GM21528 (cell line): ENCODE data around the gene THSD4.

Experiments used
- ATAC-seq: cut with Tn5 transposase; IDR thresholded peaks from one replicate; pipeline ENCODE4 v1.9.1; 2021; ENCODE audit warnings: mild to moderate bottlenecking, moderate library complexity; ENCODE audit not compliant: unreplicated experiment, low FRiP score

Gene THSD4

GRCh38 chr15:71278989-71279756 is 163.9 kb downstream of the THSD4 start:
- ATAC-seq = no peak

- ATAC-seq = no peak
Measured at GRCh38 chr15:71279757-71280141, 164.5 kb downstream of the THSD4 start.

GRCh38 chr15:71280206-71280605 is 164.9 kb downstream of the THSD4 start:
- ATAC-seq = no peak

- ATAC-seq = no peak
Measured at GRCh38 chr15:71281256-71281655, 166.0 kb downstream of the THSD4 start.

DNA sequence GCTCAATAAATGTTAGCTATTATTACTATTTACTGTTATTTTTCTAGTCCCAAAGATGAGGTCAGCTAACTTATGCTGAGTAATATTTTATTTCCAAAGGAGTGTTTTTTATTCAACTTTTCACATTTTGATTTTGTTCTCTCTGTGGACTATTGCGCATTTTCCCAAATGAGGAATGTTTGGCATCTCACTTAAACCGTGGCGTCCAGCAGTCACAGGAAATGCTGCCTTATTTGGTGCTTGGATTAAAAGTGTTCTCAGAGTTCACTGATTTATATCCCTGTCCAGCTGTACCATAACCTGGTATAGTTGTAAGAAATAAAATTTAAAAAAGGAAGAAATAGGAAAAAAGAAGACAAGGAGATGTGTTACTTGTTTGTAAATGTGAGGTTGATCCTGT is 166.8 kb downstream of the THSD4 start:
- ATAC-seq = no peak

GRCh38 chr15:71288348-71288955 is 173.2 kb downstream of the THSD4 start:
- no peak for ATAC-seq

- ATAC-seq = no peak
Measured at GRCh38 chr15:71290002-71290401, 174.7 kb downstream of the THSD4 start.

GRCh38 chr15:71290881-71291635 is 175.8 kb downstream of the THSD4 start:
- no peak for ATAC-seq

DNA sequence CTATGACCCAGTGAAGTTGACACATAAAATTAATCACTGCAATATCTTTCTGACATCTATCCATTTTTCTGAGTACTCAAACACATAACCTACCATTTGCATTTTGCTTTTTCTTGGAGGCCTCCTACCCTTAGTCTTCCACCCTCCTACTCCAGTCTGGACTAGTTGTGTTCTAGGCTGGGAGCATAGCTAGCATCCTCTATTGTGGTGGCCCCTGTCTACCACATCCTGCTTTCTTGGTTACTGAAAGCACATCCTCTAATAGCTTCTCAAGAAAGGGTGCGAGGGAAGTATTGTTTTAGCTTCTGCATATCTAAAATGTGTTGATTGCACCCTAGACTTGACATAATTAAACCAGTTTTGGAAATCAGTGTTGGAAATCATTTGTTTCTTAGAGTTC is 176.5 kb downstream of the THSD4 start:
- ATAC-seq = no peak

DNA sequence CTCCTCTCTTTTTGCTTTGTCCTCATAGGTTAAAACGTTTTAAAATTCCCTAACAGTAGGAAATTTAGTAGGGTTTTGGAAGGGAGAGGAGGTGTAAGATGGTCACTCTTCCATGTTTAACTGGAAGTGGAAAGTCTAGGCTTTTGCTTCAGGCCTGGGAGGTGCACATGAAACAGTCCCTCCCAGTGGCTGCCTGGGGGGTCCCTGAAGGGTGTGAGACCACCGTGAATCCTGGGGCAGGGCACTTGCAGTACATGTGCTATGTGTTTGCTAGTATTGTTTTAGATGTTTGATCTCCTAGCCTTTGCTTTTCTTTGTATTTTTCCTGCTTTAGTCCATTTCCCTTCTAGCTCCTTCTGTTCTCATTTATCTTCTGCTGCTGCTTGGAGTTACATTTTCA is 178.5 kb downstream of the THSD4 start:
- no peak for ATAC-seq

GRCh38 chr15:71294251-71294910 is 179.1 kb downstream of the THSD4 start:
- no peak for ATAC-seq

- ATAC-seq = no peak
Measured at GRCh38 chr15:71294911-71295602, 179.8 kb downstream of the THSD4 start.

GRCh38 chr15:71295603-71296314 is 180.5 kb downstream of the THSD4 start:
- no peak for ATAC-seq

DNA sequence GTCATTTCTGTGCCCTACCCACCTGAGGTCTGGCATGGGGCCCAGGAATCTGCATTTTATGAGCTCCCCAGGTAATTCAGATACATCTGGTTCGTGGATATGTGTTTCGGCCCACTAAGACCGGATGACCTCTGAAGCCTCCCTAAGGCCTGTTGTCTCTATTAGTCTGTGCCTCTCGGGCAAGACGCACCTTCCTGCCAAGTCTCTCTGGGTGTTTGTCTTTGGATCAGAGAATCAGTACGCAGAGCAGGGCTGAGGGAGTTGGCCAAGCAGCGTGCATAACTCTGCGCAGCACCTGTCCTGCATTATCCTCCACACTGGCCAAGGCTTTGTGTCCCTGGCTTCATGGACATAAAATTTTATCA is 181.0 kb downstream of the THSD4 start:
- no peak for ATAC-seq

- ATAC-seq = no peak
Measured at GRCh38 chr15:71301958-71302621, 186.8 kb downstream of the THSD4 start.

DNA sequence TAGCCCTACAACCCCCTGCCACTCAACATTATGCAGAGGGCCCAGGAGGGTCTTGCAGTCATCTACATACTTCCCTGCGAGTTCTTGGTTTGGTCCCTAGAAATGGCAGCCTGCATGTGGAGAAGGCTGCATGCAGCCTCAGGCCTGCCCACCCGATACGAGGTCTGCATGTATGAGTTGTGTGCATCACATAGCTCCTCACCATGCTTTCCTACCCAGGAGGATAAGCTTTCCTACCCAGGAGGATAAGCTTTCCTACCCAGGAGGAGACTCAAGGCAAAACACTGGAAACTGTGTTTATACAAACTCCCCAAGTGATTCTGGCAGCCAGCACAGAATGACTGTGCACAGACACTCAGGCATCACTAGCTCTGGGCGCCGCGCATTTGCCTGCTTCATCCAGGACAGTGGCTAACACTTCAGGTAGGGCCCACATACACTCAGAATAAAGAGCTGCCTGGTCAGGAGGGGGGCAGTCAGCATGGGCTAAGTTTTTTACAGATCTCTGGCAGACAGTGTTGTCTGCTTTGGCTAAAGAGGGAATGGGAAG is 187.7 kb downstream of the THSD4 start:
- no peak for ATAC-seq

- no peak for ATAC-seq
Measured at GRCh38 chr15:71303977-71304376, 188.7 kb downstream of the THSD4 start.

- no peak for ATAC-seq
Measured at GRCh38 chr15:71304681-71305080, 189.4 kb downstream of the THSD4 start.

GRCh38 chr15:71306538-71306937 is 191.3 kb downstream of the THSD4 start:
- no peak for ATAC-seq
